H1 (cell line): ENCODE measurements around the gene EML4. TPM values are rescaled to one million over a fixed set of nuclear protein-coding genes. Genes with fewer than 3 reads are reported as not detected.

Source experiments
- CTCF ChIA-PET: fragments of 300-600 bp; sonication (Branson Sonifier 250); formaldehyde crosslinking; loops from one replicate; lab custom pipeline; 2021; ENCODE audit not compliant: partially characterized antibody; lab: Charles Lee
- POLR2A ChIA-PET: fragments of 300-600 bp; sonication (Branson Sonifier 250); formaldehyde crosslinking; loops from one replicate; lab custom pipeline; 2021; ENCODE audit warnings: inconsistent platforms; ENCODE audit not compliant: partially characterized antibody; lab: Charles Lee
- DNase-seq, 2 experiments: peaks; one replicate each; pipeline versions ENCODE4 v3.0.0 to v3.0.0-alpha.2; 2010 to 2022; ENCODE audit warnings: low spot score in 2 of 2, low read depth in 1 of 2, mixed read lengths in 1 of 2
- FAIRE-seq: peaks from 2 replicates; lab custom pipeline; 2011; peaks lifted over from hg19 to GRCh38; lab: Jason Lieb, UNC
- H2AFZ ChIP-seq: 2 replicates; pipeline ENCODE4 v1.8.1; 2012; ENCODE audit warnings: low read length, inconsistent platforms
- H2AK5ac ChIP-seq: 2 replicates; pipeline ENCODE4 v1.6.1; 2013; ENCODE audit warnings: low read depth, low read length
- H2BK120ac ChIP-seq: replicated peaks from 2 replicates; pipeline ENCODE3; 2013; ENCODE audit warnings: low read depth, low read length, inconsistent platforms
- H2BK12ac ChIP-seq: 2 replicates; pipeline ENCODE4 v1.6.1; 2013; ENCODE audit warnings: low read depth, low read length
- H2BK15ac ChIP-seq: 2 replicates; pipeline ENCODE4 v1.6.1; 2013; ENCODE audit warnings: low read length
- H2BK20ac ChIP-seq: 2 replicates; pipeline ENCODE4 v1.6.1; 2013; ENCODE audit warnings: low read length
- H2BK5ac ChIP-seq: 2 replicates; pipeline ENCODE4 v1.6.1; 2013; ENCODE audit warnings: low read depth, low read length
- H3K14ac ChIP-seq: 2 replicates; pipeline ENCODE4 v1.6.1; 2013; ENCODE audit warnings: inconsistent platforms; ENCODE audit not compliant: insufficient read length
- H3K18ac ChIP-seq: 2 replicates; pipeline ENCODE4 v1.6.1; 2013; ENCODE audit warnings: low read length; ENCODE audit errors: extremely low read depth
- H3K23ac ChIP-seq: 2 replicates; pipeline ENCODE4 v1.6.1; 2013; ENCODE audit warnings: inconsistent platforms; ENCODE audit not compliant: insufficient read length
- H3K23me2 ChIP-seq: 2 replicates; pipeline ENCODE4 v1.6.1; 2013; ENCODE audit warnings: low read depth, low read length
- H3K27ac ChIP-seq: 2 replicates; pipeline ENCODE4 v1.6.1; 2011; ENCODE audit warnings: low read depth, low read length, inconsistent platforms
- H3K27me3 ChIP-seq, 4 experiments: replicated peaks in 1 of 4; 1 replicate in 1 of 4; 2 replicates in 3 of 4; pipeline versions ENCODE4 v1.6.1 to v1.8.1; 2011 to 2013; ENCODE audit warnings: low read length in 3 of 4, mild to moderate bottlenecking in 3 of 4, inconsistent platforms in 2 of 4, mixed read lengths in 2 of 4, moderate library complexity in 1 of 4; ENCODE audit not compliant: control insufficient read depth in 3 of 4, insufficient read depth in 3 of 4; ENCODE audit errors: extremely low read depth in 1 of 4
- H3K36me3 ChIP-seq, 4 experiments: 2 replicates each; pipeline versions ENCODE4 v1.6.1 to v1.8.1; 2011 to 2013; ENCODE audit warnings: mild to moderate bottlenecking in 4 of 4, low read length in 3 of 4, moderate library complexity in 2 of 4, control low read depth in 1 of 4, inconsistent platforms in 1 of 4; ENCODE audit not compliant: insufficient read depth in 4 of 4, control insufficient read depth in 2 of 4
- H3K4ac ChIP-seq: replicated peaks from 2 replicates; pipeline ENCODE3; 2013; ENCODE audit warnings: low read length, low read depth, mixed read lengths, inconsistent platforms; ENCODE audit not compliant: insufficient read length
- H3K4me1 ChIP-seq, 4 experiments: replicated peaks in 1 of 4; 1 replicate in 1 of 4; 2 replicates in 3 of 4; pipeline versions ENCODE4 v1.6.1 to v1.8.1; 2011 to 2013; ENCODE audit warnings: low read length in 3 of 4, inconsistent platforms in 2 of 4, mixed read lengths in 1 of 4; ENCODE audit not compliant: insufficient read depth in 4 of 4, control insufficient read depth in 3 of 4
- H3K4me2 ChIP-seq, 2 experiments: 2 replicates each; pipeline versions ENCODE4 v1.6.1 to v1.8.1; 2011 to 2013; ENCODE audit warnings: low read depth in 2 of 2, low read length in 2 of 2, control low read depth in 1 of 2, inconsistent platforms in 1 of 2, mild to moderate bottlenecking in 1 of 2; ENCODE audit not compliant: insufficient read depth in 1 of 2
- H3K4me3 ChIP-seq, 4 experiments: fragments of 200-600, 300-600 bp in 1 of 4; sonication (generic), shearing (Covaris generic), sonication (Bioruptor Twin) in 1 of 4; 2 replicates each; pipeline versions ENCODE4 v1.5.1 to v1.8.1; 2011 to 2016; ENCODE audit warnings: low read length in 4 of 4, low read depth in 3 of 4, control low read depth in 2 of 4, inconsistent platforms in 2 of 4, mild to moderate bottlenecking in 2 of 4, mixed read lengths in 1 of 4, moderate library complexity in 1 of 4; ENCODE audit not compliant: insufficient read depth in 2 of 4; ENCODE audit errors: extremely low read depth in 1 of 4
- H3K56ac ChIP-seq: replicated peaks from 2 replicates; pipeline ENCODE3; 2013; ENCODE audit warnings: low read depth, mild to moderate bottlenecking, mixed read lengths, low read length, inconsistent platforms; ENCODE audit not compliant: insufficient read length
- H3K79me1 ChIP-seq: 2 replicates; pipeline ENCODE4 v1.6.1; 2013; ENCODE audit warnings: low read depth, low read length, control low read depth
- H3K79me2 ChIP-seq, 2 experiments: 2 replicates each; pipeline versions ENCODE4 v1.6.1 to v1.8.1; 2012 to 2013; ENCODE audit warnings: low read length in 2 of 2, mild to moderate bottlenecking in 2 of 2, inconsistent platforms in 1 of 2; ENCODE audit not compliant: insufficient read depth in 2 of 2, control insufficient read depth in 1 of 2
- H3K9ac ChIP-seq, 4 experiments: replicated peaks in 1 of 4; 1 replicate in 1 of 4; 2 replicates in 3 of 4; pipeline versions ENCODE4 v1.6.1 to v1.8.1; 2011 to 2013; ENCODE audit warnings: low read depth in 3 of 4, low read length in 3 of 4, control low read depth in 2 of 4, mild to moderate bottlenecking in 2 of 4, moderate library complexity in 2 of 4, inconsistent platforms in 1 of 4; ENCODE audit errors: extremely low read depth in 1 of 4
- H3K9me3 ChIP-seq, 2 experiments: 2 replicates each; pipeline versions ENCODE4 v1.6.1 to v1.8.1; 2012 to 2013; ENCODE audit warnings: mild to moderate bottlenecking in 2 of 2, moderate library complexity in 2 of 2, control low read depth in 1 of 2, inconsistent platforms in 1 of 2, low read depth in 1 of 2, low read length in 1 of 2, mixed read lengths in 1 of 2; ENCODE audit not compliant: insufficient read depth in 2 of 2
- H4K20me1 ChIP-seq, 2 experiments: replicated peaks in 1 of 2; 2 replicates each; pipeline versions ENCODE3 to v1.8.1; 2011 to 2013; ENCODE audit warnings: inconsistent platforms in 2 of 2, low read length in 2 of 2, mild to moderate bottlenecking in 1 of 2; ENCODE audit not compliant: insufficient read depth in 2 of 2, control insufficient read depth in 1 of 2
- H4K5ac ChIP-seq: 2 replicates; pipeline ENCODE4 v1.6.1; 2013; ENCODE audit warnings: low read length, low read depth, mixed read lengths, inconsistent platforms; ENCODE audit not compliant: insufficient read length
- H4K8ac ChIP-seq: 2 replicates; pipeline ENCODE4 v1.8.0; 2013; ENCODE audit warnings: mild to moderate bottlenecking, moderate library complexity, low read length, inconsistent platforms; ENCODE audit not compliant: insufficient read depth; ENCODE audit errors: extremely low read depth
- H4K91ac ChIP-seq: replicated peaks from 2 replicates; pipeline ENCODE3; 2013; ENCODE audit warnings: low read length, mixed read lengths, inconsistent platforms; ENCODE audit not compliant: insufficient read length
- CEBPB ChIP-seq: IDR thresholded peaks from 2 replicates; pipeline ENCODE4 v1.6.1; 2012; ENCODE audit warnings: low read depth, low read length
- CTBP2 ChIP-seq: IDR thresholded peaks from 2 replicates; pipeline ENCODE4 v1.7.0; 2011; ENCODE audit warnings: borderline replicate concordance, mild to moderate bottlenecking, moderate library complexity, mixed read lengths, low read length; ENCODE audit not compliant: insufficient read depth, insufficient read length
- WGBS, 2 experiments: shearing (Covaris generic) in 1 of 2; methylation state at CpG; one replicate each; pipeline versions ENCODE4 v1.1.6 to v1.1.7; 2013 to 2015; ENCODE audit warnings: low lambda C conversion rate in 2 of 2, mixed read lengths in 2 of 2, inconsistent platforms in 1 of 2, low coverage in 1 of 2, missing lambda C conversion rate in 1 of 2; ENCODE audit not compliant: insufficient replicate concordance in 2 of 2, insufficient coverage in 1 of 2, insufficient read length in 1 of 2; ENCODE audit errors: extremely low coverage in 1 of 2, missing lambda C conversion rate in 1 of 2; 5-methylcytosine and 5-hydroxymethylcytosine counted together
- polyA plus RNA-seq, 7 experiments: library from polyadenylated mRNA; depleted of rRNA in 3 of 7; stranded (reverse) in 5 of 7; unstranded in 2 of 7; fragments of >200 nt in 5 of 7; fragments of 200-250 nt in 2 of 7; gene quantifications; 1 replicate in 5 of 7; 2 replicates in 1 of 7; 4 replicates in 1 of 7; pipeline versions ENCODE4 v1.2.1 to v1.2.3, GENCODE V29; 2011 to 2013; ENCODE audit warnings: missing spikeins in 2 of 7, mixed read lengths in 2 of 7
- total RNA-seq: library from RNA; stranded (reverse); fragmentation: NEBNext Ultra II Directional; extraction: Animal tissue kit (Norgen Biotek cat#: 25700); gene quantifications from 2 replicates; pipeline ENCODE4 v1.2.1, GENCODE V29; 2021

Gene EML4
- total and polyA plus RNA-seq, 2 of the 8 experiments (the other 6 are each of a cell fraction or from before 2014, with no cell fraction given) = 50.1 to 104 TPM

DNA sequence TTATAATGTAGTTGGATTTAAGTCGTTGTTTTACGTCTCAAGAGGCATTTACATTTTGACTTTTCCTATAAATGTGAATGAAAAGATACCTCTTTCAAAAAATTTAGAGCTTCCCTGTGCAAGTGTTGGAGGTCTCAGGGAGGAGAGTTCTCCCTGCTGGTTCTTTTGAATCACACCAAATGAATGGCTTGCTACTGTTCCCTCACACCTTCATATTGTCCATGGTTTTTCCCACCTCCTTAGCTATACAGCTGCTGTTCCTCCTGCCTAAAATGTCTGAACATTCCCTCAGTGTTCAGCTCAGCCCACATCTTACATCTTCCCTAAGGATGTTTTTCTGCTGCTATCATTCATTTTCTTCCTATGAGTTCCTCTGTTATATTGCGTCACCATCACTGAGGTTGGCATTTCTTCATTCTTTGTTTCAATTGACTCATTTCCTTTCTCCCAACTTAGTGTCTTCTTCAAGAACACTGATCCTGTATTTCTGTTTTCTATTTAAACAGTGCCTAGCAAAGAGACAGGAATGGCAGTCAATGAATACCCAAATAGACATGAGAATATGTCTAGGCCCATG is 145.8 kb downstream of the EML4 start:
- Histone ChIP-seq H3K4me3 (no peak overlapping the region), H2BK15ac (no peak overlapping the region), H3K9me3 (no peaks in the 10 kb centered on the region), H2BK5ac (no peak overlapping the region), H3K36me3 (peaks cover 0 to 28% (median 7%) of the 10 kb centered on the region in 4 experiments; a peak in 5 of 8 replicates), H3K4me2 (no peak overlapping the region), H3K9ac (no peak overlapping the region), H2BK20ac (no peak overlapping the region), H3K79me1 (no peaks in the 10 kb centered on the region), H3K23me2 (no peaks in the 10 kb centered on the region), H3K56ac (no peak overlapping the region), H3K27me3 (no peaks in the 10 kb centered on the region), H2BK12ac (no peak overlapping the region), H3K23ac (no peak overlapping the region), H3K27ac (no peak overlapping the region), H2BK120ac (no peak overlapping the region), H3K4ac (no peak overlapping the region), H3K18ac (no peak overlapping the region), H4K8ac (no peak overlapping the region), H4K91ac (no peak overlapping the region), H2AFZ (no peak overlapping the region), H3K4me1 (no peaks in the 10 kb centered on the region), H4K5ac (no peak overlapping the region), H3K14ac (no peak overlapping the region), H2AK5ac (no peak overlapping the region), H3K79me2 (no peaks in the 10 kb centered on the region), H4K20me1 (peaks cover 0 to 1% of the 10 kb centered on the region in 2 experiments)
- FAIRE-seq (no peak), DNase-seq (no peak)
- TF ChIP-seq CEBPB (peak; percentile 25; the same call in 1 of the 2 replicates), CTBP2 (no peak)
- ChIA-PET CTCF (interaction anchor here (0.8 to 1.0 kb wide), 3 partner anchors 11 to 219 kb away, joined by 3 to 5 read pairs (median 3); no protein-coding TSS in a partner anchor), POLR2A (no interaction called here)
- WGBS, 2 experiments = 92% methylated on average over 3 of the region's 3 CpGs; no CpG with 5 or more reads in 1 of the 2 experiments
